BE2C (cell line): ENCODE results near the gene TBC1D8.
"Not testable (repeated sequence)": the region's sequence is repeated elsewhere in the genome, so short reads cannot be mapped to it uniquely, and the experiment has no call there.

Source experiments
- DNase-seq: peaks from one replicate; pipeline ENCODE4 v3.0.0-alpha.2; 2020
- H3K27me3 ChIP-seq: fragments of 250-450 bp; sonication (Bioruptor Pico); 2 replicates; pipeline ENCODE4 v1.5.1; 2020; ENCODE audit warnings: mild to moderate bottlenecking
- H3K36me3 ChIP-seq: fragments of 250-450 bp; sonication (Bioruptor Pico); 2 replicates; pipeline ENCODE4 v1.5.1; 2020; ENCODE audit warnings: mild to moderate bottlenecking
- H3K4me1 ChIP-seq: fragments of 250-450 bp; sonication (Bioruptor Pico); 2 replicates; pipeline ENCODE4 v1.5.1; 2020
- H3K4me3 ChIP-seq: 2 replicates; pipeline ENCODE4 v1.5.1; 2011; ENCODE audit warnings: low read depth, low read length
- H3K9me3 ChIP-seq: fragments of 250-450 bp; sonication (Bioruptor Pico); 2 replicates; pipeline ENCODE4 v1.5.1; 2020
- TF ChIP-seq, protein P1 (sequence below): IDR thresholded peaks from 2 replicates; pipeline ENCODE4 v1.5.1; 2012; ENCODE audit warnings: mild to moderate bottlenecking, low read depth, low read length

TBC1D8 gene

DNA sequence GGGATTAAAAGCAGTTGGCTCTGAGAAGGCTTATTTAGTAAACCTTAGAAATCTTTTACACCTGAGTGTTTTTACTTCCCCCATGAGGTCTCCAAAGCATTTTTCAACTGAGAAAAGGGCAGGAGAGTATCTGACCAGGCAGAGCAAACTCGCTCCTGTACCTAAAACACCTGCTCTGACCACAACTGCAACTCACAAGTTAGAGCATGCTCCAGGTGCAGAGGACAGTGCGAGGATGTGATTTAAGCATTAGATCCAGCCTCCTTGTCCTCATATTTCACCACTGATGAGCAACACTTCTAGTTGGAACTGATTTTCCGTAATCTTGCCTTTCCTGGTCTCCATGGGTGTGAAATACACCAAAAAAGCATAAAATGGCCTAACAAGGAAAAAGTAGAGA, 34.5 kb upstream of the TBC1D8 start:
- Histone ChIP-seq H3K4me1 (no peaks in the 10 kb centered on the region), H3K9me3 (no peaks in the 10 kb centered on the region), H3K36me3 (no peaks in the 10 kb centered on the region), H3K27me3 (no peaks in the 10 kb centered on the region), H3K4me3 (no peak overlapping the region)
- no peak for DNase-seq
- TF ChIP-seq, protein P1, sequence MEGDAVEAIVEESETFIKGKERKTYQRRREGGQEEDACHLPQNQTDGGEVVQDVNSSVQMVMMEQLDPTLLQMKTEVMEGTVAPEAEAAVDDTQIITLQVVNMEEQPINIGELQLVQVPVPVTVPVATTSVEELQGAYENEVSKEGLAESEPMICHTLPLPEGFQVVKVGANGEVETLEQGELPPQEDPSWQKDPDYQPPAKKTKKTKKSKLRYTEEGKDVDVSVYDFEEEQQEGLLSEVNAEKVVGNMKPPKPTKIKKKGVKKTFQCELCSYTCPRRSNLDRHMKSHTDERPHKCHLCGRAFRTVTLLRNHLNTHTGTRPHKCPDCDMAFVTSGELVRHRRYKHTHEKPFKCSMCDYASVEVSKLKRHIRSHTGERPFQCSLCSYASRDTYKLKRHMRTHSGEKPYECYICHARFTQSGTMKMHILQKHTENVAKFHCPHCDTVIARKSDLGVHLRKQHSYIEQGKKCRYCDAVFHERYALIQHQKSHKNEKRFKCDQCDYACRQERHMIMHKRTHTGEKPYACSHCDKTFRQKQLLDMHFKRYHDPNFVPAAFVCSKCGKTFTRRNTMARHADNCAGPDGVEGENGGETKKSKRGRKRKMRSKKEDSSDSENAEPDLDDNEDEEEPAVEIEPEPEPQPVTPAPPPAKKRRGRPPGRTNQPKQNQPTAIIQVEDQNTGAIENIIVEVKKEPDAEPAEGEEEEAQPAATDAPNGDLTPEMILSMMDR, result no peak

DNA sequence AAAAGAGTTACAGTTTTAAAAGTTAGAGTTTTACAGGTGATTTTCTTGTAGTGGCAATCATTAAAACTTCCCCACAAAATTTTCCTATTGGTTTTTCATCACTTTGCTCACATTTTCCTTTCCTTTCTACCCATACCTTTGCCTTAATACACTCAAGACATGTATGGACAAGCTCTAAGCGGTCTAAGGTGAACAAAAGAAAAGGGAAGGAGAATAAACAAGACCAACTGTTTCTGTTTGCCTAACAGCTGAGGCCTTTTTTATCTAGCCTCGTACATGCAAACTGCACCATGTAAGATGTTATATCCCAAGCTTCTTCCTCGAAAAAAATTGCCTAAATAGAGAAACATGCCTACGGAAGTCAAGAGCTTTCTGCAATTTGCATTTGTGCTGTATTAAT, 33.9 kb upstream of the TBC1D8 start:
- H3K9me3 ChIP-seq, result no peaks in the 10 kb centered on the region
- H3K27me3 ChIP-seq, result no peaks in the 10 kb centered on the region
- TF ChIP-seq, protein P1, result no peak
- no peak for DNase-seq
- no peaks in the 10 kb centered on the region for H3K36me3 ChIP-seq
- no peaks in the 10 kb centered on the region for H3K4me1 ChIP-seq
- H3K4me3 ChIP-seq, result no peak overlapping the region

DNA sequence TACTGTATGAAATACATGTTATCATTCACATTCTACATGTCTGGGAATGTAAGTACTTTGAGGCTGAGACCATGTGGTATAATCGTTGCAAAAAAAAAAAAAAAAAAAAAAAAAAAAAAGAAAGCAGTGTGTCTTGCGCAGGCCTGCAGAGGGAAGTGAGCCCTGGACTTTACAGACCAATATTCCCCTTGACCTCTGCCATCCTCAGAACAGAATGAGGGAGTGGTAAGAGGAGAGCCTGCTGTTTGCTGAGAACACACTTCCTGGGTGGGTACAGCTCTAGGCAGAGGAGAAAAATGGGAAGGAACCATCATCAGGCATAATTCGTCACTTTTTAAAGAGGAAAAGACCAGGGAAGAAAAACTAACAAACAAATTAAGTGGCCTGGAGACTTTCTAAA, 28.8 kb upstream of the TBC1D8 start:
- no peaks in the 10 kb centered on the region for H3K27me3 ChIP-seq
- H3K36me3 ChIP-seq, result no peaks in the 10 kb centered on the region
- no peak for DNase-seq
- no peak overlapping the region for H3K4me3 ChIP-seq
- H3K4me1 ChIP-seq, result no peaks in the 10 kb centered on the region
- TF ChIP-seq, protein P1, result no peak
- no peaks in the 10 kb centered on the region for H3K9me3 ChIP-seq

DNA sequence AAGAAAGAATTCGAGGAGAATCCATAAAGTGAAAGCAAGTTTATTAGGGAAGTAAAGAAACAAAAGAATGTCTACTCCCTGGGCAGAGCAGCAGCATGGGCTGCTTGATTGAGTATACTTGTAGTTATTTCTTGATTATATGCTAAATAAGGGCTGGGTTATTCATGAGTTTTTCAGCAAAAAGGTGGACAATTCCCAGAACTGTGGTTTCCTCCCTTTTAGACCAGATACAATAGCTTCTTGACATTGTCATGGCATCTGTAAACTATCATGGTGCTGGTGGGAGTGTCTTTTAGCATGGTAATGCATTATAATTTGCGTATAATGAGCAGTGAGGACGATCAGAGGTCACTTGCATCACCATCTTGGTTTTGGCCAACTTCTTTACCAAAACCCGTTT, 25.6 kb upstream of the TBC1D8 start:
- TF ChIP-seq, protein P1, result no peak
- H3K27me3 ChIP-seq, result no peaks in the 10 kb centered on the region

DNA sequence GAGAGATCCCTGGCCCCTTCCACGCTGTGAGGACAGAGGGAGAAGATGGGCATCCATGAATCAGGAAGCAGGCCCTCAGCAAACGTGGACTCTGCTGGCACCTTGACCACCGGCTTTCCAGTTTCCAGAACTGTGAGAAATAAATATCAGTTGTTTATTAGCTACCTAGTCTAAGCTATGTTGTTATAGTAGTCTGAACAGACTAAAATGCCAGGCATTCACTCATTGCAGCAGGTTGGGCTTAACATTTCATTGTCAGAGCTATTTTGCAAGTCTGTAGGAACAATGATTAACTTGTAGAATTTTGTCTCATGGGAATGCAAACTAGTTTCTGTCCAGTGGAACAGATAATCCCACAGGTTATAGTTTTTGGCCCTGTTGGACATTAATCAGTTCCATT, 24.8 kb upstream of the TBC1D8 start:
- Histone ChIP-seq H3K27me3 (no peaks in the 10 kb centered on the region), H3K4me1 (no peaks in the 10 kb centered on the region), H3K9me3 (no peaks in the 10 kb centered on the region), H3K36me3 (no peaks in the 10 kb centered on the region), H3K4me3 (no peak overlapping the region)
- TF ChIP-seq, protein P1, result no peak
- DNase-seq, result no peak

More for the DNA sequence above, 25.6 kb upstream of the TBC1D8 start:
- Histone ChIP-seq H3K9me3 (no peaks in the 10 kb centered on the region), H3K4me1 (no peaks in the 10 kb centered on the region), H3K4me3 (no peak overlapping the region), H3K36me3 (no peaks in the 10 kb centered on the region)
- no peak for DNase-seq

DNA sequence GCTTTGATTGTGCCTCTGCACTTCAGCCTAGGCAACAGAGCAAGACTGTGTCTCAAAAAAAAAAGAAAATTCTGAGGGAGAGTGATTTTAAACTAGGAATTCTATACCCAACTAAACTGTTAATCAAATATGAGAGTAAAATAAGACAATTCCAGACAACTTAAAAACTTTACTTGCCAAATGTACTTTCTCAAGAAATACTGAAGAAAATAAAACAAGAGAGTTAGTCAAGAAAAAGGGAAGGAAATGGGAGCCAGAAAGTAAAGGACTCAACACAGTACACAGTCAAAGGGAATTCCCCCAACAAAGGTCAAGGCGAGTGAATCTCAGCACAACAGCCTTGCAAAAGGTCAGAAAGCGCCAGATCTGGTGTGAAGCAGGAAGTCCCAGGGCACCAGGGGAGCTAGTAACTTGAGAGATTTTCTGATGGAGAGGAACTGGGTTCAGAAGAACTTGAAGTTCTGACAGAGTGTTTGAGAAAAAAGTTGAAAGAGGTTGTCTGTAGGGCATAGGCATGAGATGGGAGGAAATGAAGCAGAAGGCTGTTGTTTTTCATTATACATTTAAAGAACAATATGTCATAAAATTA, 22.6 kb upstream of the TBC1D8 start:
- Histone ChIP-seq H3K4me3 (no peak overlapping the region), H3K9me3 (no peaks in the 10 kb centered on the region), H3K4me1 (no peaks in the 10 kb centered on the region), H3K27me3 (no peaks in the 10 kb centered on the region), H3K36me3 (no peaks in the 10 kb centered on the region)
- no peak for DNase-seq
- TF ChIP-seq, protein P1, result no peak

DNA sequence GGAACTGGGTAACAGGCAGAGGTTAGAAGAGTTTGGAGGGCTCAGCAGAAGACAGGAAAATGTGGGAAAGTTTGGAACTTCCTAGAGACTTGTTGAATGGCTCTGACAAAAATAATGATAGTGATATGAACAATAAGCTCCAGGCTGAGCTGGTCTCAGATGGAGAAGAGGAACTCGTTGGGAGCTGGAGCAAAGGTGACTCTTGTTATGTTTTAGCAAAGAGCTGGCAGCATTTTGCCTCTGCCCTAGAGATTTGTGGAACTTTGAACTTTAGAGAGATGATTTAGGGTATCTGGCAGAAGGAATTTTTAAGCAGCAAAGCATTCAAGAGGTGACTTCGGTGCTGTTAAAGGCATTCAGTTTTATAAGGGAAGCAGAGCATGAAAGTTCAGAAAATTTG, 18.6 kb upstream of the TBC1D8 start:
- not testable (repeated sequence) for DNase-seq, H3K4me3 ChIP-seq, H3K36me3 ChIP-seq, H3K4me1 ChIP-seq, H3K27me3 ChIP-seq, H3K9me3 ChIP-seq
